OCI-LY7 (cell line): Measurements from ENCODE around the gene RFX2. TPM values are rescaled to one million over a fixed set of nuclear protein-coding genes. Genes with fewer than 3 reads are reported as not detected.

ENCODE experiments used
- BruUV-seq: library from RNA; stranded (reverse); fragments of 400-500 nt; replicated peaks from 2 replicates; lab custom pipeline; 2021; lab: Mats Ljungman, UMichigan
- CTCF ChIA-PET: fragments of 300-600 bp; sonication (Branson Sonifier 250); formaldehyde crosslinking; loops from one replicate; lab custom pipeline; 2022; ENCODE audit warnings: antibody characterized with exemption; ENCODE audit not compliant: unreplicated experiment; lab: Charles Lee
- POLR2A ChIA-PET: fragments of 300-600 bp; sonication (Branson Sonifier 250); formaldehyde crosslinking; loops from one replicate; lab custom pipeline; 2022; ENCODE audit warnings: antibody characterized with exemption; lab: Charles Lee
- DNase-seq: peaks from one replicate; pipeline ENCODE4 v3.0.0-alpha.2; 2015; ENCODE audit warnings: low spot score
- H2AFZ ChIP-seq: fragments of 200-600 bp; sonication (generic), shearing (Covaris generic); 2 replicates; pipeline ENCODE4 v1.6.1; 2014; ENCODE audit warnings: mild to moderate bottlenecking, antibody characterized with exemption, low read length, moderate library complexity
- H3K27ac ChIP-seq: fragments of 200-600 bp; sonication (generic); 2 replicates; pipeline ENCODE4 v1.5.1; 2014; ENCODE audit warnings: mixed run types, low read depth, mild to moderate bottlenecking, moderate library complexity, low read length, inconsistent platforms; ENCODE audit not compliant: poor library complexity, severe bottlenecking
- H3K36me3 ChIP-seq: fragments of 200-600 bp; sonication (generic); 2 replicates; pipeline ENCODE4 v1.6.1; 2014; ENCODE audit warnings: mild to moderate bottlenecking, antibody characterized with exemption, low read length, moderate library complexity, mixed read lengths; ENCODE audit not compliant: insufficient read depth
- H3K4me1 ChIP-seq: fragments of 200-600 bp; sonication (generic); 2 replicates; pipeline ENCODE4 v1.5.1; 2014; ENCODE audit warnings: mild to moderate bottlenecking, low read length; ENCODE audit not compliant: insufficient read depth, poor library complexity, severe bottlenecking
- H3K4me2 ChIP-seq: fragments of 200-600 bp; sonication (generic); 2 replicates; pipeline ENCODE4 v1.6.1; 2014; ENCODE audit warnings: mild to moderate bottlenecking, low read length
- H3K4me3 ChIP-seq: fragments of 200-600 bp; sonication (generic); 2 replicates; pipeline ENCODE4 v1.5.1; 2014; ENCODE audit warnings: mild to moderate bottlenecking, low read depth, low read length; ENCODE audit not compliant: poor library complexity, severe bottlenecking
- H3K79me2 ChIP-seq: fragments of 200-600 bp; sonication (generic); 2 replicates; pipeline ENCODE4 v1.6.1; 2016; ENCODE audit warnings: low read depth, mild to moderate bottlenecking, low read length, moderate library complexity, mixed read lengths; ENCODE audit not compliant: insufficient read depth
- H3K9me2 ChIP-seq: fragments of 200-600 bp; sonication (generic); 2 replicates; pipeline ENCODE4 v1.6.1; 2016; ENCODE audit warnings: mild to moderate bottlenecking, low read length, mixed read lengths; ENCODE audit not compliant: insufficient read depth
- H3K9me3 ChIP-seq: fragments of 200-600 bp; sonication (generic); 2 replicates; pipeline ENCODE4 v1.6.1; 2014; ENCODE audit warnings: mild to moderate bottlenecking, mixed run types, low read length, mixed read lengths
- H4K20me1 ChIP-seq: fragments of 200-600 bp; sonication (generic); 2 replicates; pipeline ENCODE4 v1.6.1; 2014; ENCODE audit warnings: mild to moderate bottlenecking, antibody characterized with exemption, low read length, moderate library complexity, mixed read lengths; ENCODE audit not compliant: insufficient read depth
- EZH2phosphoT487 ChIP-seq: fragments of 200-600 bp; sonication (generic); IDR thresholded peaks from 2 replicates; pipeline ENCODE4 v1.6.1; 2018; ENCODE audit warnings: low read depth, borderline replicate concordance, mild to moderate bottlenecking, mixed run types, antibody characterized with exemption, low read length, moderate library complexity, mixed read lengths
- intact Hi-C: fragments of 100-400 bp; cut with micrococcal nuclease; formaldehyde crosslinking; loops from one replicate; pipeline ENCODE4 v1.10.0; 2022; ENCODE audit not compliant: unreplicated experiment
- total RNA-seq, 2 experiments: library from RNA; depleted of rRNA in 1 of 2; stranded (reverse); fragments of >200 nt in 1 of 2; shearing (Covaris generic) in 1 of 2; gene quantifications; 2 replicates each; pipeline ENCODE4 v1.2.3, GENCODE V29; 2014 to 2022
- TF ChIP-seq, protein P1 (sequence below): fragments of 200-600 bp; sonication (generic); conservative IDR thresholded peaks from 2 replicates; pipeline ENCODE4 v1.5.1; 2014; ENCODE audit warnings: mild to moderate bottlenecking, antibody characterized with exemption, low read length, moderate library complexity, mixed read lengths

Gene RFX2
- total RNA-seq, 2 experiments from 2014 or later: 11.0 to 11.8 TPM

- TF ChIP-seq EZH2phosphoT487: no peak
- TF ChIP-seq, protein P1, sequence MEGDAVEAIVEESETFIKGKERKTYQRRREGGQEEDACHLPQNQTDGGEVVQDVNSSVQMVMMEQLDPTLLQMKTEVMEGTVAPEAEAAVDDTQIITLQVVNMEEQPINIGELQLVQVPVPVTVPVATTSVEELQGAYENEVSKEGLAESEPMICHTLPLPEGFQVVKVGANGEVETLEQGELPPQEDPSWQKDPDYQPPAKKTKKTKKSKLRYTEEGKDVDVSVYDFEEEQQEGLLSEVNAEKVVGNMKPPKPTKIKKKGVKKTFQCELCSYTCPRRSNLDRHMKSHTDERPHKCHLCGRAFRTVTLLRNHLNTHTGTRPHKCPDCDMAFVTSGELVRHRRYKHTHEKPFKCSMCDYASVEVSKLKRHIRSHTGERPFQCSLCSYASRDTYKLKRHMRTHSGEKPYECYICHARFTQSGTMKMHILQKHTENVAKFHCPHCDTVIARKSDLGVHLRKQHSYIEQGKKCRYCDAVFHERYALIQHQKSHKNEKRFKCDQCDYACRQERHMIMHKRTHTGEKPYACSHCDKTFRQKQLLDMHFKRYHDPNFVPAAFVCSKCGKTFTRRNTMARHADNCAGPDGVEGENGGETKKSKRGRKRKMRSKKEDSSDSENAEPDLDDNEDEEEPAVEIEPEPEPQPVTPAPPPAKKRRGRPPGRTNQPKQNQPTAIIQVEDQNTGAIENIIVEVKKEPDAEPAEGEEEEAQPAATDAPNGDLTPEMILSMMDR: no peak
- H3K36me3 ChIP-seq: no peaks in the 10 kb centered on the region
- no peaks in the 10 kb centered on the region for H4K20me1 ChIP-seq
- intact Hi-C loops: no loop called here
- no peak overlapping the region for H2AFZ ChIP-seq
- BruUV-seq: no TSS peak
- no peak overlapping the region for H3K27ac ChIP-seq
- no peaks in the 10 kb centered on the region for H3K9me3 ChIP-seq
- no peak overlapping the region for H3K4me3 ChIP-seq
- no peaks in the 10 kb centered on the region for H3K79me2 ChIP-seq
- POLR2A ChIA-PET: no interaction called here
- no peak overlapping the region for H3K4me2 ChIP-seq
- H3K9me2 ChIP-seq: no peaks in the 10 kb centered on the region
- CTCF ChIA-PET: no interaction called here
- no peak for DNase-seq
- no peaks in the 10 kb centered on the region for H3K4me1 ChIP-seq
These were observed 43.3 kb downstream of the RFX2 start for GRCh38 chr19:6066661-6067646.

DNA sequence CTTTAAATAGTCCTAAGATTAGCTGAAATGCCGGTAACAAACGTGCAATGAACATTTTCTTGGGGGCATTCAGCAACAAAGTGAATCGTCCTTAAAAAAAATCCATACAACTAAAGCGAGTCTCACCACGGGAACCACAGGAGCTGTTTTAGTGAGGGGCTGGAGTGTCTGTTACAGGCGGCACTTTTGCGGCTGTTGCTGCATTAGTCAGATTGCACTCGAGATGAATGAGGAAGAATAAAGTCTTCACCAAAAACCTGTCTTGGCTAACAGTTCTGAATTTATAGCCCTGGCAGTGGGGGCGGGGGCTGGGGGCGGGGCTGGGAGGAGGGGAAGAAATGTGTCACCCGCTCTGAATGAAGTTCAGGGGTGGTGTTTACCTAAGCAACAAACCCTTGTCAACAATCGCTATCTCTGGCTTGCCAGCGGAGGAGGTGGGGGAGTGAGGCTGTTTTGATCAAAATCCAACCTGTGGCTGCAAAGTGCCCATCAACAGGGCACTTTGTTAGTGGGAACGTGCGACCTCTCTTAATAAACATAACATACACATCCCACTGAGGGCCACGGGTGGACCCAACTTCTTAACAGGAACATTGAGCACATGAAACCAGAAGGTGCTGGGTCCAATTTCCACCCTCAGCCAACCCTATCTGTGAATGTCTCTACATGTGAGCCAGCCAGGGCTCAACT, 44.5 kb downstream of the RFX2 start:
- Histone ChIP-seq H3K4me2 (no peak overlapping the region), H3K4me3 (no peak overlapping the region), H3K79me2 (no peaks in the 10 kb centered on the region), H3K27ac (no peak overlapping the region), H2AFZ (no peak overlapping the region), H4K20me1 (no peaks in the 10 kb centered on the region), H3K9me3 (no peaks in the 10 kb centered on the region), H3K4me1 (no peaks in the 10 kb centered on the region), H3K9me2 (no peaks in the 10 kb centered on the region), H3K36me3 (no peaks in the 10 kb centered on the region)
- BruUV-seq: no TSS peak
- CTCF ChIA-PET: no interaction called here
- POLR2A ChIA-PET: interaction anchor here (0.6 kb wide), 1 partner anchor 10 kb away, joined by 4 read pairs; no protein-coding TSS in a partner anchor
- DNase-seq: no peak
- intact Hi-C loops: no loop called here
- TF ChIP-seq, protein P1: no peak
- TF ChIP-seq EZH2phosphoT487: no peak
